GM19324 (cell line): ENCODE measurements around the gene TAMALIN.

Source experiments
- ATAC-seq: cut with Tn5 transposase; IDR thresholded peaks from one replicate; pipeline ENCODE4 v1.9.1; 2021; ENCODE audit warnings: mild to moderate bottlenecking, moderate library complexity; ENCODE audit not compliant: unreplicated experiment, low FRiP score

TAMALIN gene

DNA sequence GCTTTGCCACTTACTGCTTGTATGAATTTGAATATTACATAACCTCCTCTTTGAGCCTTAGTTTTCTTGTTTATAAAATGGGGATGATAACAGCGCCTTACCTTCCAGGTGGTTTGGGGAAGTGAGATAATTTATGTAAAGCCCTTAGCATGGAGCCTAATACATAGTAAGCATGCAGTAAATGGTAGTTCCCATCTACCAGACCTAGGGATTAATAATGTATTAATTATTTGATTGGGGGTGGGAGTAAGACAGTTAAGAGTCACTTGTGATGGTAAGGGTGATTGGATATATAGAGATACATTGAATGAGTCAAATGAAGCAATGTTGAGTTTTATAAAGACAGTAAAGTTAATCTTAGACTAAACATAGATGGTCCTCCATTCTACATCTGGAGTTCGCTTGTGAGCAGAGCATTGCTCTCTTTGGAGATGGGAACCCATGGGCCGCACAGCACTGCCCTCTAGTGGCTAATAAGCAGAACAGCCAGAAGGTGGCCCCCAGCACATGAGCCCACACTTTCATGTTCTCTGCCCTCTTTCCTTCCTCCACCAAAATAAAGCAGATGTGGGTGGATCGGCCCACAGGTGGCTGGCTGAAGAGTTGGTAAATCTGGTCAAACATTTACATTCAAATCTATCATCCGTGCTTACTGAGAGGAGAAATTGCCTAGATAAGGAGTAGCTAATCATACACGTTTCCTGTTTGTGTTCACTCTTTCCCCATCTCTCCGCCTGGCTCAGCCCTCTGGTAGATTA lies 26.5 kb upstream of the TAMALIN start:
- peak; percentile 51 for ATAC-seq

GRCh38 chr12:51980809-51981127 lies 26.0 kb upstream of the TAMALIN start:
- no peak for ATAC-seq

DNA sequence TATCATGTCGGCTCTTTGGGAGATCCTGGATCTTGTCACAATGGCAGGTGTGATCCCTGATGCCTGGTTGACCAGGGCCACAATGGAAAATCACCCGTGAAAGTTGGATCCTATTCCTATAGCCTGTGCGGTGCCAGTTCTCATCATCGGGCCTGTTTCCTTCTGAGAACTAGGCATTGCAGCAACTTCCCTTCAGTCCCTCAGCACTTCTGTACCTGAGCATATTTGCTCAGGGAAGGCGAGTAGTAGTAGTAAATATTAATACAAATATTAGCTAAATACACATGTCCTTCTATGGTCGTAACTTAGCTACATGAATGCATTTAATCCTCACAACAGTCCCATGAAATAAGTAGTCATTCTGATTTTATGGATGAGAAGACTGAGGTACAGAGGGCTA lies 22.1 kb upstream of the TAMALIN start:
- no peak for ATAC-seq

- ATAC-seq = no peak
Measured at GRCh38 chr12:51985154-51985835, 21.5 kb upstream of the TAMALIN start.

- no peak for ATAC-seq
Measured at GRCh38 chr12:51986834-51987233, 19.9 kb upstream of the TAMALIN start.

GRCh38 chr12:51992246-51992645 lies 14.5 kb upstream of the TAMALIN start:
- ATAC-seq = no peak

- ATAC-seq = no peak
Measured at GRCh38 chr12:51994539-51994820, 12.3 kb upstream of the TAMALIN start.

- no peak for ATAC-seq
Measured at GRCh38 chr12:51994959-51995358, 11.8 kb upstream of the TAMALIN start.

- ATAC-seq = no peak
Measured at GRCh38 chr12:51997136-51997535, 9.6 kb upstream of the TAMALIN start.

GRCh38 chr12:52003016-52003550 lies 3.7 kb upstream of the TAMALIN start:
- ATAC-seq = no peak

GRCh38 chr12:52003591-52003990 lies 3.2 kb upstream of the TAMALIN start:
- ATAC-seq = no peak

- no peak for ATAC-seq
Measured at GRCh38 chr12:52004042-52004648, 2.6 kb upstream of the TAMALIN start.

DNA sequence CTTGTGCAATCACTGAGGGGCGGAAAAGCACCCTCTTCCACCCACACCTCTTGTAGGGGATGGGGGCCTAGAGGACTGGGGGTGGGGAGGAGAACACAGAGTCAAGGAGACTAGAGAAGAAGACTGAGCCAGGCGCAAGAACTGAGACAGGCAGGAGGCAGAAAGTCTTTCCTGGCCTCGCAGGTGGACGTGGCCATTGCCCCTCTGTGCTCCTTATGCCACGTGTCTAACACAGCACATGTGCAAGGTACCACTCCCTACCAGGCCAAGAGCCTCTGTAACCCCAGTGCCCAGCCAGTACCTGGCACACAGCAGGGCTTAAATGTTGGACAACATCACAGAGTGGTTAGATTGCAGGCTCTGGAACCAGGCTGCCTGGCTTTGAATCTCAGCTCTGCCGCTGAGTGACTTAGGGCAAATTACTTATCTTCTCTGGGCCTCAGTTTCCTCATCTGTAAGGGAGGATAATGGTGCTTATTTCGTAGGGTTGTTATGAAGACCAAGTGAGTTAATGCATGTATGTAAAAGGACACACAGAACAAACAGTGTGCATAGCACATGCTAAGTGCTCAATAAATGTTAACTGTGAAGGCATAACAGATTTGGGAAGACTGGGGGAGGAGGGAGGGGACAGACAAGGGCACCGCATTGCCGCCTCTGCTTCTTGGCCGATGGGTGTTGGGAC lies 1.4 kb upstream of the TAMALIN start:
- ATAC-seq = no peak

DNA sequence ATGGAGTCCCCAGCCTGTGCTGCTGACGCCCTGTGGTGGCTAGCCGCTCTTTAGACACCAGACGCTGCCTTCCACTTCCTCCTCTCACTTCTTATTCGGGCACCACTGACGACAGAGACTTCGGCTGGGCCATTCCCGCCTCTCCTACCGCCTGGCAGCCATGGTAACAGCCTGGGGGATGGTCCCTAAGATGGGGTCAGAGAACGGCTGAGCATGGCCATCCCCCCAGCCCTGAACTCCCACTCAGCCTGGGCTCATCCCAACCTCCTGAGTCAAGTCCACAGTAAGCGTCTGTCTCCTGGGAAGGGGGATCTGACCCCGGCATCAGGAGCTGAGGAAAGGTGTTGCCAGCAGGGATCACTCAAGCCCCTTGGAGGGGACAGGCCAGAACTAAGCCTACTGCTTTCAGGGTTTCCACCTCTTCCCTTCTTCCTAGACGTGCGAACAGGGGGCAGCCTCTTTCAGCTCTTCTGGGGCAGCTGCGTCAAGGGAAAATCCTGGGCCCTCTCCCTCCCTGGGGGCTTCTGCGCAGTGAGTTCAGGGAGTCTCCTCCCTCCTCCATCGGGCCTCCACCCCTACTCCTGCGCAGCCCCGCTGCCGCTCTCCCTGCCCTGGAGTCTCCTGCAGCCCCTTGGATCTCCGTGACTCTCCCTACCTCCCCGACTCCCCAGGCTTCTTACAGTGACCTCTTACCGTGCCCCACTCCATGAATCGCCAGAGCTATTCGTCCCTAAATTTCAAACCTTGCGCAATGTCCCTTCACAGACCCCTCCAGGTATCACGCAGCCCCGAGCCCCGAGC lies 643 bp upstream of the TAMALIN start:
- no peak for ATAC-seq

GRCh38 chr12:52007158-52007921 lies 594 bp downstream of the TAMALIN start:
- ATAC-seq = no peak

GRCh38 chr12:52007982-52008510 lies 1.3 kb downstream of the TAMALIN start:
- ATAC-seq = no peak

- no peak for ATAC-seq
Measured at GRCh38 chr12:52009081-52009751, 2.5 kb downstream of the TAMALIN start.

DNA sequence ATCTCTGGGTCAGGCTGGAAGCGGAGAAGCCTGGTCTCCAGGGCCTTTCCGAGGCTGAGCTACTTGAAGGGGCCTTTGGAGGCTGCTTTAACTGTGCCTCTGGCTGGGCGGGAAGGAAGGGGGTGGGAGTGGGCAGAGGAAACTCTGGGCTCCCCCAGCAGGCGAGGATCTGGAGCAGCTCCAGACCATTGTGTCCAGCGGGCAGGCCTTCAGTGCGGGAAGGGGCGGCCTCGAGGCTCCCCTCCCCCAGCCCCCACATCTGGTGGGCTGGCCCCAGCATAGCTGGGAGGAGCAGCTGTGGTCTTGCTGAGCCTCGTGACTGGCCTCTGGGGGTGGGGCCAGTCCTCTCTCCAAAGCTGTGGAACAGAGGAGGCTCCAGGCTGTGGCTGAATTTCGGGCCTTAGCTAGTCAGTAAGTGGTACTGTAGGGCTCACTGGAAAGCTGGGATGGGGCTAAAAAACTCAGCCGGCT lies 3.4 kb downstream of the TAMALIN start:
- no peak for ATAC-seq
